Choroid plexus epithelial cell (primary cell): ENCODE measurements around the gene ARHGEF11.

Experiments
- DNase-seq: peaks from one replicate; pipeline ENCODE4 v3.0.0-alpha.2; 2010; ENCODE audit warnings: low read depth
- H3K4me3 ChIP-seq: 2 replicates; pipeline ENCODE4 v1.5.1; 2011; ENCODE audit warnings: low read depth, mild to moderate bottlenecking, control low read depth, low read length, moderate library complexity
- CTCF ChIP-seq: conservative IDR thresholded peaks from 2 replicates; pipeline ENCODE4 v1.5.1; 2011; ENCODE audit warnings: low read depth, mild to moderate bottlenecking, control low read depth, inconsistent platforms, low read length, moderate library complexity

The ARHGEF11 gene

GRCh38 chr1:156914440-156914856 lies 131.1 kb downstream of the ARHGEF11 start:
- TF ChIP-seq CTCF, result no peak
- peak; percentile 51 for DNase-seq
- H3K4me3 ChIP-seq, result no peak overlapping the region

GRCh38 chr1:156913809-156914387 lies 131.6 kb downstream of the ARHGEF11 start:
- TF ChIP-seq CTCF, result no peak
- DNase-seq, result no peak
- no peak overlapping the region for H3K4me3 ChIP-seq

- TF ChIP-seq CTCF, result no peak
- no peak for DNase-seq
- H3K4me3 ChIP-seq, result no peak overlapping the region
These were observed 132.4 kb downstream of the ARHGEF11 start for GRCh38 chr1:156912861-156913808.

GRCh38 chr1:156912310-156912709 lies 133.2 kb downstream of the ARHGEF11 start:
- TF ChIP-seq CTCF, result no peak
- no peak overlapping the region for H3K4me3 ChIP-seq
- no peak for DNase-seq

- no peak overlapping the region for H3K4me3 ChIP-seq
- DNase-seq, result no peak
These were observed 133.8 kb downstream of the ARHGEF11 start for GRCh38 chr1:156911577-156912298.

GRCh38 chr1:156910309-156910782 lies 135.2 kb downstream of the ARHGEF11 start:
- TF ChIP-seq CTCF, result peak; percentile 71
- peak; percentile 28 for DNase-seq

More at GRCh38 chr1:156911577-156912298, 133.8 kb downstream of the ARHGEF11 start:
- no peak for TF ChIP-seq CTCF

More at GRCh38 chr1:156910309-156910782, 135.2 kb downstream of the ARHGEF11 start:
- H3K4me3 ChIP-seq, result no peak overlapping the region
